A673 (cell line): Measurements from ENCODE around the gene COL4A4. TPM values are rescaled to one million over a fixed set of nuclear protein-coding genes. Genes with fewer than 3 reads are reported as not detected.

Experiments
- BruUV-seq: library from RNA; stranded (reverse); fragments of 400-500 nt; replicated peaks from 2 replicates; lab custom pipeline; 2021; lab: Mats Ljungman, UMichigan
- CTCF ChIA-PET: fragments of 300-600 bp; sonication (Branson Sonifier 250); formaldehyde crosslinking; loops from one replicate; lab custom pipeline; 2022; ENCODE audit warnings: antibody characterized with exemption; lab: Charles Lee
- POLR2A ChIA-PET: fragments of 300-600 bp; sonication (Branson Sonifier 250); formaldehyde crosslinking; loops from one replicate; lab custom pipeline; 2022; ENCODE audit warnings: antibody characterized with exemption; ENCODE audit not compliant: low non-redundant PET; lab: Charles Lee
- DNase-seq: peaks from one replicate; pipeline ENCODE4 v3.0.0-alpha.2; 2015; ENCODE audit warnings: low spot score
- H3K27ac ChIP-seq: fragments of 200-600 bp; sonication (generic); 2 replicates; pipeline ENCODE4 v1.5.1; 2016; ENCODE audit warnings: mixed run types, low read depth, mild to moderate bottlenecking, mixed read lengths, antibody characterized with exemption, low read length; ENCODE audit not compliant: poor library complexity, severe bottlenecking
- H3K27me3 ChIP-seq: fragments of 200-600 bp; sonication (generic); replicated peaks from 2 replicates; pipeline ENCODE4 v1.6.1; 2017; ENCODE audit warnings: mixed run types, low read depth, mild to moderate bottlenecking, mixed read lengths, antibody characterized with exemption, low read length; ENCODE audit not compliant: insufficient read depth, poor library complexity
- H3K36me3 ChIP-seq: fragments of 200-600 bp; sonication (generic); 2 replicates; pipeline ENCODE4 v1.6.1; 2016; ENCODE audit warnings: mixed run types, mild to moderate bottlenecking, mixed read lengths, antibody characterized with exemption, low read length; ENCODE audit not compliant: insufficient read depth, poor library complexity, severe bottlenecking
- H3K4me1 ChIP-seq: fragments of 200-600 bp; sonication (generic); 2 replicates; pipeline ENCODE4 v1.6.1; 2017; ENCODE audit warnings: mixed run types, mild to moderate bottlenecking, mixed read lengths, antibody characterized with exemption, low read length; ENCODE audit not compliant: insufficient read depth, poor library complexity, severe bottlenecking
- H3K4me3 ChIP-seq: fragments of 200-600 bp; sonication (generic); 2 replicates; pipeline ENCODE4 v1.5.1; 2016; ENCODE audit warnings: low read depth, mixed run types, mild to moderate bottlenecking, mixed read lengths, low read length; ENCODE audit not compliant: poor library complexity, severe bottlenecking
- H3K9me3 ChIP-seq: fragments of 200-600 bp; sonication (generic); 2 replicates; pipeline ENCODE4 v1.6.1; 2016; ENCODE audit warnings: mixed run types, low read depth, mild to moderate bottlenecking, mixed read lengths, antibody characterized with exemption, low read length; ENCODE audit not compliant: poor library complexity, severe bottlenecking
- CTCF ChIP-seq: fragments of 300-800, 200-600 bp; sonication (generic); conservative IDR thresholded peaks from 2 replicates; pipeline ENCODE4 v1.5.1; 2017; ENCODE audit warnings: low read depth, mild to moderate bottlenecking, antibody characterized with exemption, low read length, moderate library complexity, mixed read lengths
- EZH2 ChIP-seq: fragments of 200-600 bp; sonication (generic); IDR thresholded peaks from 2 replicates; pipeline ENCODE4 v1.6.1; 2017; ENCODE audit warnings: borderline replicate concordance, low read depth, mild to moderate bottlenecking, mixed read lengths, antibody characterized with exemption, low read length; ENCODE audit not compliant: poor library complexity, severe bottlenecking
- intact Hi-C: fragments of 100-400 bp; cut with micrococcal nuclease; formaldehyde crosslinking; loops from one replicate; pipeline ENCODE4 v1.10.0; 2022; ENCODE audit not compliant: unreplicated experiment
- total RNA-seq: library from RNA; stranded (reverse); gene quantifications from 2 replicates; pipeline ENCODE4 v1.2.3, GENCODE V29; 2021

Gene COL4A4
- total RNA-seq, 1 experiment from 2014 or later, result not detected

DNA sequence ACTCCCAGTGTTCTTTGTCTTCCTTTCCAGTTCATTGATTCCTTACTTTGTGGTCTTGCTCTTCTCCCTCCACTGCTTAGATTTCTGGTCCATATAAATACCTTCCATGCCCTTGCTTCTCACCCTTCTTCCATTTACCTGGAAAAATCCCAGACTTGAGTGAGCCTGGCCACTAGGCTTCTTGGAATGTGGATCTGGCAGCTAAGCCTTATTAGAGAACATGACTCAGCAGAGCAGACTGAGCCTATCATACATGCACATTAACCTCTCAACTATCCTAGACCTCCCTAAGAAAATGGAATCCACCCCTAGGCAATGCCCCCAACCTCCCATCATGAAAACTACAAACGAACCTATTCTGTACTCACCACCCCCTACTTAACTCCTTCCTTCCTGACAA, 200.5 kb downstream of the COL4A4 start:
- POLR2A ChIA-PET, result no interaction called here
- no peaks in the 10 kb centered on the region for H3K9me3 ChIP-seq
- CTCF ChIA-PET, result no interaction called here
- BruUV-seq, result no TSS peak
- no peaks in the 10 kb centered on the region for H3K27me3 ChIP-seq
- H3K4me1 ChIP-seq, result no peaks in the 10 kb centered on the region
- H3K4me3 ChIP-seq, result no peak overlapping the region
- TF ChIP-seq CTCF, result no peak
- no peak for TF ChIP-seq EZH2
- no peaks in the 10 kb centered on the region for H3K36me3 ChIP-seq
- intact Hi-C loops, result no loop called here
- H3K27ac ChIP-seq, result no peak overlapping the region
- DNase-seq, result no peak

- ChIA-PET CTCF (no interaction called here), POLR2A (no interaction called here)
- intact Hi-C loops, result no loop called here
- Histone ChIP-seq H3K36me3 (no peaks in the 10 kb centered on the region), H3K9me3 (no peaks in the 10 kb centered on the region), H3K27me3 (no peaks in the 10 kb centered on the region), H3K27ac (no peak overlapping the region), H3K4me3 (no peak overlapping the region), H3K4me1 (no peaks in the 10 kb centered on the region)
- TF ChIP-seq EZH2, result no peak
- no peak for TF ChIP-seq CTCF
- no peak for DNase-seq
- BruUV-seq, result no TSS peak
These were observed 201.7 kb downstream of the COL4A4 start for GRCh38 chr2:226962176-226962773.

DNA sequence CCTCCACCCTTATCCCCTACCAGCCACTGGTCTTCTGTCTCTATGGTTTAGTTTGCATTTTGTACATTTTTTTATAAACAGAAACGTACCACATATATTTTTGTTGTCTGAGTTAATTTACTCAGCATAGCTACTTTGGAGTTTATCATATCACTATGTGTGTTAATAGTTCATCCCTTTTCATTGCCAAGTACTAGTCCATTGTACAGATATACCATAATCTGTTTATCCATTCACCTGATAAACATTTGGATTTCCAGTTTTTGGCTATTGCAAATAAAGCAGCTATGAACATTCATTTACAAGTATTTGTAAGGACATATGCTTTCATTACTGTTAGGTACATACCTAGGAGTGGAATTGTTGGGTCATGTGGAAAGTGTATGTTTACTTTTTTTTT, 204.6 kb downstream of the COL4A4 start:
- ChIA-PET CTCF (no interaction called here), POLR2A (no interaction called here)
- Histone ChIP-seq H3K27ac (no peak overlapping the region), H3K36me3 (no peaks in the 10 kb centered on the region), H3K4me1 (no peaks in the 10 kb centered on the region), H3K9me3 (no peaks in the 10 kb centered on the region), H3K4me3 (no peak overlapping the region), H3K27me3 (no peaks in the 10 kb centered on the region)
- DNase-seq, result no peak
- intact Hi-C loops, result no loop called here
- TF ChIP-seq EZH2 (no peak), CTCF (no peak)
- BruUV-seq, result no TSS peak
